Measurements from ENCODE around the gene TRAPPC4. TPM values are rescaled to one million over a fixed set of nuclear protein-coding genes. Genes with fewer than 3 reads are reported as not detected.

TRAPPC4 gene
- total and polyA plus RNA-seq, 2 experiments from 2014 or later = 90.6 to 210 TPM

DNA sequence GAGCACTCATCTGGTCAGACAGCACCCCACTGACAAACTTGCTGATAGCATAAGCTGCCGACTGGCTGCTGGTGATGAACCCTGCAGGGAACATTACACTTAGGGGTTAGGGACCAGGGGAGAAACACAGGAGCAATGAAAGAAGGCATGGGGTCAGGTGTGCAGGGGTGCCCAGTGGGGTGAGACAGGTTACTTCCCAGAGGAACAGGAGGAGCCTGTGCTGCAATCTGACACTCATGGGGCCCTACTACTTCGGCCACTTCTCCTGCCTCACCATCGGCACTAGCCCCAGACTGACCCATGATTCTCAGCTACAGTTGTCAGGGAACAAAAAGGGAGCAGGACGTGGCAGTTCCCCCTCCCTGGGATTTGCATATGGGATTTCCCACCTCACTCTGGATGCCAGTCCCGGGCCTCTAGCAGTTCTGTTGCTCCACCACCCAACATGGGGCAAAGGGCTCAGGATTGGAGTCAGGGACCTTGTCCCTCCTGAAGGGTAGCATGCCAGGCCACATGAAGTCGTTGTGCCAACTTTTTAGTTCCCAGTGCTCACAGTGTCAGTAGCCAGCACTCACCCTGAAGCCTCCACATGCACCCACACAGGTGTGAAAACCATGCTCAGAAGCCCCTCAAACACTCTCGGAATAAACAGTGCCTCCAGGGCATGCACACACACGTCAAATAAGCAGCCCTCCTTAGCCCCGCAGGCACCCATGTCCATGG is 9.9 kb downstream of the TRAPPC4 start:
- H4K20me1 ChIP-seq (ENCODE audit: insufficient read depth) = no peaks in the 10 kb centered on the region
- TF ChIP-seq EZH2 (IDR thresholded peaks at IDR 0.05; ENCODE audit: insufficient read depth, poor library complexity, severe bottlenecking) = no peak
- TF ChIP-seq EZH2phosphoT487 (IDR thresholded peaks at IDR 0.05; ENCODE audit: insufficient read depth, low read depth) = no peak
- 82 to 86% methylated on average over 9 of the region's 9 CpGs for WGBS, 2 experiments (ENCODE audit: low coverage in 1 of 2, low lambda C conversion rate in 2 of 2, missing lambda C conversion rate in 2 of 2)
- H3K79me2 ChIP-seq (ENCODE audit: insufficient read depth) = peaks cover under 1% of the 10 kb centered on the region; the same call in 1 of the 2 replicates
- H3K9me2 ChIP-seq (ENCODE audit: insufficient read depth) = no peaks in the 10 kb centered on the region
- no peak overlapping the region for H3K27ac ChIP-seq
- H3K4me2 ChIP-seq (ENCODE audit: unreplicated experiment) = no peak overlapping the region
- no peak for DNase-seq
- peaks cover 1% of the 10 kb centered on the region; the same call in 1 of the 2 replicates for H3K36me3 ChIP-seq (ENCODE audit: low read depth)
- H3K9me3 ChIP-seq (ENCODE audit: low read depth) = no peaks in the 10 kb centered on the region
- H3K4me3 ChIP-seq = no peak overlapping the region
- H3K4me1 ChIP-seq (ENCODE audit: insufficient read depth) = peaks cover 6% of the 10 kb centered on the region; the same call in 1 of the 2 replicates
- no peaks in the 10 kb centered on the region for H3K27me3 ChIP-seq (replicated peaks; ENCODE audit: insufficient read depth)
- no peak overlapping the region for H2AFZ ChIP-seq
- no peak overlapping the region for H3K9ac ChIP-seq
- in situ Hi-C loops (cut with MboI) = no loop called here
- H3F3A ChIP-seq (ENCODE audit: insufficient read depth) = peaks cover 4% of the 10 kb centered on the region; the same call in 1 of the 2 replicates

DNA sequence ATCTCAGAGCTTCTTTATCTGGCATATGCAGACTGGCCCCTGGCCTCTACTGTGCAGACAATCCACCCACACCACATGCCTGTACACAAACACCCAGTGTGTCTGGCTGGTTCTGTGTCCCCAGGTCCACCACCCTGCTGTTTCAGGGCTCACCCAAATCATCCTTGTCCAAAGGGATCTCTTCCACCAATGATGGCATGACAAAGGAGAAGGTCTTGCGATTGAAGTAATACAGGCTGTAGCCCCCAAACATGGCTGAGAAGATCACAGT is 10.4 kb downstream of the TRAPPC4 start:
- Histone ChIP-seq H3K4me3 (no peak overlapping the region), H3K27ac (no peak overlapping the region), H4K20me1 (ENCODE audit: insufficient read depth) (no peaks in the 10 kb centered on the region), H3K36me3 (ENCODE audit: low read depth) (no peaks in the 10 kb centered on the region), H3K27me3 (replicated peaks; ENCODE audit: insufficient read depth) (no peaks in the 10 kb centered on the region), H3K9me2 (ENCODE audit: insufficient read depth) (no peaks in the 10 kb centered on the region), H3K9ac (no peak overlapping the region), H3K79me2 (ENCODE audit: insufficient read depth) (no peaks in the 10 kb centered on the region), H3K9me3 (ENCODE audit: low read depth) (no peaks in the 10 kb centered on the region), H3F3A (ENCODE audit: insufficient read depth) (peaks cover 1% of the 10 kb centered on the region; the same call in 1 of the 2 replicates), H3K4me1 (ENCODE audit: insufficient read depth) (peaks cover 6% of the 10 kb centered on the region; the same call in 1 of the 2 replicates), H2AFZ (no peak overlapping the region), H3K4me2 (ENCODE audit: unreplicated experiment) (no peak overlapping the region)
- DNase-seq = no peak
- WGBS, 2 experiments (ENCODE audit: low coverage in 1 of 2, low lambda C conversion rate in 2 of 2, missing lambda C conversion rate in 2 of 2) = 94 to 100% methylated on average over 1 of the region's 1 CpG
- TF ChIP-seq EZH2phosphoT487 (IDR thresholded peaks at IDR 0.05; ENCODE audit: insufficient read depth, low read depth) (no peak), EZH2 (IDR thresholded peaks at IDR 0.05; ENCODE audit: insufficient read depth, poor library complexity, severe bottlenecking) (no peak)
- in situ Hi-C loops (cut with MboI) = no loop called here

GRCh38 chr11:119029340-119030028 is 10.9 kb downstream of the TRAPPC4 start:
- no peaks in the 10 kb centered on the region for H3K9me3 ChIP-seq (ENCODE audit: low read depth)
- no peaks in the 10 kb centered on the region for H3K27me3 ChIP-seq (replicated peaks; ENCODE audit: insufficient read depth)
- H3K9ac ChIP-seq = peak overlapping the region; percentile 76
- H3K4me2 ChIP-seq (ENCODE audit: unreplicated experiment) = no peak overlapping the region
- H3K27ac ChIP-seq = no peak overlapping the region
- 83 to 89% methylated on average over 10 of the region's 10 CpGs for WGBS, 2 experiments (ENCODE audit: low coverage in 1 of 2, low lambda C conversion rate in 2 of 2, missing lambda C conversion rate in 2 of 2)
- no peak for DNase-seq
- H3K36me3 ChIP-seq (ENCODE audit: low read depth) = no peaks in the 10 kb centered on the region
- TF ChIP-seq EZH2 (IDR thresholded peaks at IDR 0.05; ENCODE audit: insufficient read depth, poor library complexity, severe bottlenecking) (no peak), EZH2phosphoT487 (IDR thresholded peaks at IDR 0.05; ENCODE audit: insufficient read depth, low read depth) (no peak)
- H3F3A ChIP-seq (ENCODE audit: insufficient read depth) = no peaks in the 10 kb centered on the region
- H2AFZ ChIP-seq = peak overlapping the region; percentile 98
- no peaks in the 10 kb centered on the region for H3K9me2 ChIP-seq (ENCODE audit: insufficient read depth)
- no peaks in the 10 kb centered on the region for H4K20me1 ChIP-seq (ENCODE audit: insufficient read depth)
- peaks cover 6% of the 10 kb centered on the region; the same call in 1 of the 2 replicates for H3K4me1 ChIP-seq (ENCODE audit: insufficient read depth)
- peak overlapping the region; percentile 90 for H3K4me3 ChIP-seq
- in situ Hi-C loops (cut with MboI) = no loop called here
- H3K79me2 ChIP-seq (ENCODE audit: insufficient read depth) = no peaks in the 10 kb centered on the region

DNA sequence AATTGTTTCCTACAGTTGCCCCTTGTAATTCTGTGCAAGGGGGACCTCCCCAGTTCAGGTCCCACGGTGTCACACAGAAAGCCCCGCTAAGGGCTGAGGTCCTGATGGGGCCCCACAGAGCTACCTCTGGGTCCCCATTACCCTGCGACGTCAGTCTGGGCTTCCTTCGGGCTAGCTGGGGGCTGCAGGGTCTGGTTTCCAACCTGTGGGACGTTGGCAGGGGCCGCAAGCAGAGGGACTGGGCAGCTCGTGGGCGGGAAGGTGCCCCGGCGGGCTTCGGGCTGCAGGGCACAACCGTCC is 11.4 kb downstream of the TRAPPC4 start:
- H3K9me3 ChIP-seq (ENCODE audit: low read depth) = no peaks in the 10 kb centered on the region
- in situ Hi-C loops (cut with MboI) = no loop called here
- TF ChIP-seq EZH2 (IDR thresholded peaks at IDR 0.05; ENCODE audit: insufficient read depth, poor library complexity, severe bottlenecking) (no peak), EZH2phosphoT487 (IDR thresholded peaks at IDR 0.05; ENCODE audit: insufficient read depth, low read depth) (no peak)
- H3K27ac ChIP-seq = no peak overlapping the region
- no peaks in the 10 kb centered on the region for H4K20me1 ChIP-seq (ENCODE audit: insufficient read depth)
- peak overlapping the region; percentile 76 for H3K9ac ChIP-seq
- DNase-seq = no peak
- WGBS, 2 experiments (ENCODE audit: low coverage in 1 of 2, low lambda C conversion rate in 2 of 2, missing lambda C conversion rate in 2 of 2) = 12 to 22% methylated on average over 9 to 13 of the region's 13 CpGs
- peak overlapping the region; percentile 90 for H3K4me3 ChIP-seq
- no peaks in the 10 kb centered on the region for H3K27me3 ChIP-seq (replicated peaks; ENCODE audit: insufficient read depth)
- H2AFZ ChIP-seq = peak overlapping the region; percentile 98
- no peaks in the 10 kb centered on the region for H3F3A ChIP-seq (ENCODE audit: insufficient read depth)
- peak overlapping the region; percentile 94 for H3K4me2 ChIP-seq (ENCODE audit: unreplicated experiment)
- H3K9me2 ChIP-seq (ENCODE audit: insufficient read depth) = no peaks in the 10 kb centered on the region
- no peaks in the 10 kb centered on the region for H3K36me3 ChIP-seq (ENCODE audit: low read depth)
- no peaks in the 10 kb centered on the region for H3K79me2 ChIP-seq (ENCODE audit: insufficient read depth)
- peaks cover 6% of the 10 kb centered on the region; the same call in 1 of the 2 replicates for H3K4me1 ChIP-seq (ENCODE audit: insufficient read depth)
